HAP-1 (cell line): ENCODE results near the gene RBM23.
"Not testable (repeated sequence)": the region's sequence is repeated elsewhere in the genome, so short reads cannot be mapped to it uniquely, and the experiment has no call there.

ENCODE experiments used
- DNase-seq, 2 experiments: peaks; one replicate each; pipeline ENCODE4 v3.0.0-alpha.2; 2016 to 2020; ENCODE audit warnings: low spot score in 2 of 2
- H3K27me3 ChIP-seq: fragments of 250-450 bp; sonication (Bioruptor Pico); 2 replicates; pipeline ENCODE4 v1.5.1; 2020; ENCODE audit warnings: low read depth, mild to moderate bottlenecking, moderate library complexity
- H3K36me3 ChIP-seq: fragments of 250-450 bp; sonication (Bioruptor Pico); replicated peaks from 2 replicates; pipeline ENCODE4 v1.5.1; 2020; ENCODE audit warnings: mild to moderate bottlenecking
- H3K4me1 ChIP-seq: fragments of 250-450 bp; sonication (Bioruptor Pico); 2 replicates; pipeline ENCODE4 v1.5.1; 2020; ENCODE audit warnings: mild to moderate bottlenecking
- H3K4me3 ChIP-seq: fragments of 250-450 bp; sonication (Bioruptor Pico); 2 replicates; pipeline ENCODE4 v1.5.1; 2020; ENCODE audit warnings: mild to moderate bottlenecking, moderate library complexity
- H3K9me3 ChIP-seq: fragments of 250-450 bp; sonication (Bioruptor Pico); 2 replicates; pipeline ENCODE4 v1.5.1; 2020; ENCODE audit warnings: mild to moderate bottlenecking, moderate library complexity
- in situ Hi-C: fragments of 300-500 bp; cut with MboI; formaldehyde crosslinking; loops from 3 replicates; pipeline ENCODE4 v1.14.3; 2020; ENCODE audit warnings: low sequenced_read_pairs, inconsistent platforms, mixed read lengths

RBM23 gene

GRCh38 chr14:22929104-22929960 lies 10.4 kb upstream of the RBM23 start, which contains the start of gene PRMT5:
TSS of gene PRMT5 (minus strand) at chr14:22929376. CDS start at chr14:22929361, 15 bp downstream.
- Histone ChIP-seq H3K4me1 (peaks cover 5% of the 10 kb centered on the region), H3K4me3 (peak within 1 kb of the TSS; percentile 93), H3K27me3 (no peaks in the 10 kb centered on the region), H3K9me3 (no peaks in the 10 kb centered on the region), H3K36me3 (peaks cover 32% of the 10 kb centered on the region)
- in situ Hi-C loops: no loop called here
- DNase-seq: peak; percentile 99

GRCh38 chr14:22928237-22929103 lies 9.5 kb upstream of the RBM23 start:
- peak in 1 of 2 experiments; percentile 16 for DNase-seq
- H3K36me3 ChIP-seq: peaks cover 40% of the 10 kb centered on the region
- no peaks in the 10 kb centered on the region for H3K27me3 ChIP-seq
- peak overlapping the region; percentile 93 for H3K4me3 ChIP-seq
- H3K9me3 ChIP-seq: no peaks in the 10 kb centered on the region
- in situ Hi-C loops: no loop called here
- peaks cover 5% of the 10 kb centered on the region for H3K4me1 ChIP-seq

GRCh38 chr14:22926316-22926715 lies 7.4 kb upstream of the RBM23 start:
- no peak for DNase-seq
- H3K4me3 ChIP-seq: no peak overlapping the region
- H3K36me3 ChIP-seq: peaks cover 61% of the 10 kb centered on the region
- no peaks in the 10 kb centered on the region for H3K9me3 ChIP-seq
- H3K4me1 ChIP-seq: peaks cover 5% of the 10 kb centered on the region
- in situ Hi-C loops: no loop called here
- no peaks in the 10 kb centered on the region for H3K27me3 ChIP-seq

- Histone ChIP-seq H3K9me3 (no peaks in the 10 kb centered on the region), H3K4me3 (no peak overlapping the region), H3K27me3 (no peaks in the 10 kb centered on the region), H3K36me3 (peaks cover 69% of the 10 kb centered on the region), H3K4me1 (peaks cover 5% of the 10 kb centered on the region)
- in situ Hi-C loops: no loop called here
- no peak for DNase-seq
Measured at GRCh38 chr14:22925513-22925912, 6.6 kb upstream of the RBM23 start.

- in situ Hi-C loops: no loop called here
- no peak for DNase-seq
- no peak overlapping the region for H3K4me3 ChIP-seq
- H3K27me3 ChIP-seq: no peaks in the 10 kb centered on the region
- peaks cover 79% of the 10 kb centered on the region for H3K36me3 ChIP-seq
- no peaks in the 10 kb centered on the region for H3K9me3 ChIP-seq
- peaks cover 4% of the 10 kb centered on the region for H3K4me1 ChIP-seq
Measured at GRCh38 chr14:22923746-22924145, 4.8 kb upstream of the RBM23 start.

GRCh38 chr14:22922294-22922693 lies 3.3 kb upstream of the RBM23 start:
- Histone ChIP-seq H3K4me1 (peaks cover 13% of the 10 kb centered on the region), H3K27me3 (no peaks in the 10 kb centered on the region), H3K36me3 (peaks cover 79% of the 10 kb centered on the region), H3K4me3 (no peak overlapping the region), H3K9me3 (no peaks in the 10 kb centered on the region)
- no peak for DNase-seq
- in situ Hi-C loops: no loop called here

GRCh38 chr14:22920697-22921096 lies 1.7 kb upstream of the RBM23 start:
- Histone ChIP-seq H3K4me3 (no peak overlapping the region), H3K9me3 (no peaks in the 10 kb centered on the region), H3K27me3 (no peaks in the 10 kb centered on the region), H3K36me3 (peaks cover 71% of the 10 kb centered on the region), H3K4me1 (peaks cover 17% of the 10 kb centered on the region)
- DNase-seq: no peak
- in situ Hi-C loops: no loop called here

- H3K36me3 ChIP-seq: peaks cover 60% of the 10 kb centered on the region
- no peaks in the 10 kb centered on the region for H3K27me3 ChIP-seq
- H3K4me3 ChIP-seq: peak overlapping the region; percentile 15
- peaks cover 17% of the 10 kb centered on the region for H3K4me1 ChIP-seq
- DNase-seq: no peak
- H3K9me3 ChIP-seq: no peaks in the 10 kb centered on the region
- in situ Hi-C loops: no loop called here
Measured at GRCh38 chr14:22919601-22919921, 612 bp upstream of the RBM23 start.

- Histone ChIP-seq H3K9me3 (no peaks in the 10 kb centered on the region), H3K27me3 (no peaks in the 10 kb centered on the region), H3K36me3 (peaks cover 34% of the 10 kb centered on the region), H3K4me1 (peaks cover 17% of the 10 kb centered on the region), H3K4me3 (no peak overlapping the region)
- in situ Hi-C loops: no loop called here
- DNase-seq: no peak
Measured at GRCh38 chr14:22915886-22916521, 2.9 kb downstream of the RBM23 start.

GRCh38 chr14:22914836-22915235 lies 4.1 kb downstream of the RBM23 start:
- Histone ChIP-seq H3K36me3 (peaks cover 30% of the 10 kb centered on the region), H3K4me1 (peaks cover 17% of the 10 kb centered on the region)
- H3K4me3 ChIP-seq, H3K27me3 ChIP-seq, DNase-seq, in situ Hi-C loops, H3K9me3 ChIP-seq: not testable (repeated sequence)

GRCh38 chr14:22910916-22911315 lies 8.0 kb downstream of the RBM23 start:
- Histone ChIP-seq H3K36me3 (peaks cover 54% of the 10 kb centered on the region), H3K9me3 (no peaks in the 10 kb centered on the region), H3K4me3 (no peak overlapping the region), H3K27me3 (no peaks in the 10 kb centered on the region), H3K4me1 (no peaks in the 10 kb centered on the region)
- no peak for DNase-seq
- in situ Hi-C loops: no loop called here

- Histone ChIP-seq H3K9me3 (no peaks in the 10 kb centered on the region), H3K4me3 (no peak overlapping the region), H3K27me3 (no peaks in the 10 kb centered on the region), H3K36me3 (peaks cover 73% of the 10 kb centered on the region), H3K4me1 (no peaks in the 10 kb centered on the region)
- no peak for DNase-seq
- in situ Hi-C loops: no loop called here
Measured at GRCh38 chr14:22908601-22909000, 10.3 kb downstream of the RBM23 start.

GRCh38 chr14:22907429-22907828 lies 11.5 kb downstream of the RBM23 start:
- DNase-seq: no peak
- in situ Hi-C loops: no loop called here
- H3K36me3 ChIP-seq: peaks cover 82% of the 10 kb centered on the region
- H3K27me3 ChIP-seq: no peaks in the 10 kb centered on the region
- no peaks in the 10 kb centered on the region for H3K4me1 ChIP-seq
- H3K4me3 ChIP-seq: no peak overlapping the region
- no peaks in the 10 kb centered on the region for H3K9me3 ChIP-seq

- DNase-seq: no peak
- H3K4me1 ChIP-seq: no peaks in the 10 kb centered on the region
- H3K4me3 ChIP-seq: no peak overlapping the region
- no peaks in the 10 kb centered on the region for H3K27me3 ChIP-seq
- no peaks in the 10 kb centered on the region for H3K9me3 ChIP-seq
- peaks cover 91% of the 10 kb centered on the region for H3K36me3 ChIP-seq
- in situ Hi-C loops: no loop called here
Measured at GRCh38 chr14:22906073-22906472, 12.9 kb downstream of the RBM23 start.
